BE2C (cell line): ENCODE data around the gene CCNY.

Experiments
- DNase-seq: peaks from one replicate; pipeline ENCODE4 v3.0.0-alpha.2; 2020
- H3K27me3 ChIP-seq: fragments of 250-450 bp; sonication (Bioruptor Pico); 2 replicates; pipeline ENCODE4 v1.5.1; 2020; ENCODE audit warnings: mild to moderate bottlenecking
- H3K36me3 ChIP-seq: fragments of 250-450 bp; sonication (Bioruptor Pico); 2 replicates; pipeline ENCODE4 v1.5.1; 2020; ENCODE audit warnings: mild to moderate bottlenecking
- H3K4me1 ChIP-seq: fragments of 250-450 bp; sonication (Bioruptor Pico); 2 replicates; pipeline ENCODE4 v1.5.1; 2020
- H3K4me3 ChIP-seq: 2 replicates; pipeline ENCODE4 v1.5.1; 2011; ENCODE audit warnings: low read depth, low read length
- H3K9me3 ChIP-seq: fragments of 250-450 bp; sonication (Bioruptor Pico); 2 replicates; pipeline ENCODE4 v1.5.1; 2020
- CTCF ChIP-seq: IDR thresholded peaks from 2 replicates; pipeline ENCODE4 v1.5.1; 2012; ENCODE audit warnings: mild to moderate bottlenecking, low read depth, low read length

The CCNY gene

GRCh38 chr10:35575640-35576039 lies 239.3 kb downstream of the CCNY start:
- Histone ChIP-seq H3K27me3 (no peaks in the 10 kb centered on the region), H3K9me3 (no peaks in the 10 kb centered on the region), H3K36me3 (no peaks in the 10 kb centered on the region), H3K4me3 (no peak overlapping the region), H3K4me1 (no peaks in the 10 kb centered on the region)
- DNase-seq, result no peak
- no peak for TF ChIP-seq CTCF

GRCh38 chr10:35576730-35577129 lies 240.4 kb downstream of the CCNY start:
- Histone ChIP-seq H3K27me3 (no peaks in the 10 kb centered on the region), H3K36me3 (no peaks in the 10 kb centered on the region), H3K4me1 (no peaks in the 10 kb centered on the region), H3K4me3 (no peak overlapping the region), H3K9me3 (no peaks in the 10 kb centered on the region)
- DNase-seq, result no peak
- TF ChIP-seq CTCF, result no peak

- no peak for DNase-seq
- Histone ChIP-seq H3K9me3 (no peaks in the 10 kb centered on the region), H3K4me3 (no peak overlapping the region)
Measured at GRCh38 chr10:35577926-35578617, 241.8 kb downstream of the CCNY start.

GRCh38 chr10:35578618-35578956 lies 242.3 kb downstream of the CCNY start:
- Histone ChIP-seq H3K27me3 (no peaks in the 10 kb centered on the region), H3K4me3 (no peak overlapping the region), H3K9me3 (no peaks in the 10 kb centered on the region), H3K36me3 (no peaks in the 10 kb centered on the region), H3K4me1 (no peaks in the 10 kb centered on the region)
- TF ChIP-seq CTCF, result no peak
- DNase-seq, result no peak

More at GRCh38 chr10:35577926-35578617, 241.8 kb downstream of the CCNY start:
- H3K27me3 ChIP-seq, result no peaks in the 10 kb centered on the region
- TF ChIP-seq CTCF, result no peak
- H3K36me3 ChIP-seq, result no peaks in the 10 kb centered on the region
- H3K4me1 ChIP-seq, result no peaks in the 10 kb centered on the region

GRCh38 chr10:35579116-35579515 lies 242.8 kb downstream of the CCNY start:
- no peaks in the 10 kb centered on the region for H3K9me3 ChIP-seq
- DNase-seq, result no peak
- no peaks in the 10 kb centered on the region for H3K4me1 ChIP-seq
- TF ChIP-seq CTCF, result no peak
- no peaks in the 10 kb centered on the region for H3K36me3 ChIP-seq
- H3K4me3 ChIP-seq, result no peak overlapping the region
- H3K27me3 ChIP-seq, result no peaks in the 10 kb centered on the region

GRCh38 chr10:35579726-35580422 lies 243.6 kb downstream of the CCNY start:
- no peak for DNase-seq

More at GRCh38 chr10:35579726-35580422, 243.6 kb downstream of the CCNY start:
- Histone ChIP-seq H3K36me3 (no peaks in the 10 kb centered on the region), H3K9me3 (no peaks in the 10 kb centered on the region), H3K4me1 (no peaks in the 10 kb centered on the region), H3K27me3 (no peaks in the 10 kb centered on the region), H3K4me3 (no peak overlapping the region)
- no peak for TF ChIP-seq CTCF
